ENCODE data around the gene DYNLT4.

- no peak for TF ChIP-seq CTCF (IDR thresholded peaks at IDR 0.05)
- no peak for TF ChIP-seq POLR2A (IDR thresholded peaks at IDR 0.05)
These were observed 15.9 kb upstream of the DYNLT4 start for GRCh38 chr1:44822981-44823451.

Measured in testis (tissue), 2 donors.